ENCODE results near the gene KDM5A.

Gene KDM5A

DNA sequence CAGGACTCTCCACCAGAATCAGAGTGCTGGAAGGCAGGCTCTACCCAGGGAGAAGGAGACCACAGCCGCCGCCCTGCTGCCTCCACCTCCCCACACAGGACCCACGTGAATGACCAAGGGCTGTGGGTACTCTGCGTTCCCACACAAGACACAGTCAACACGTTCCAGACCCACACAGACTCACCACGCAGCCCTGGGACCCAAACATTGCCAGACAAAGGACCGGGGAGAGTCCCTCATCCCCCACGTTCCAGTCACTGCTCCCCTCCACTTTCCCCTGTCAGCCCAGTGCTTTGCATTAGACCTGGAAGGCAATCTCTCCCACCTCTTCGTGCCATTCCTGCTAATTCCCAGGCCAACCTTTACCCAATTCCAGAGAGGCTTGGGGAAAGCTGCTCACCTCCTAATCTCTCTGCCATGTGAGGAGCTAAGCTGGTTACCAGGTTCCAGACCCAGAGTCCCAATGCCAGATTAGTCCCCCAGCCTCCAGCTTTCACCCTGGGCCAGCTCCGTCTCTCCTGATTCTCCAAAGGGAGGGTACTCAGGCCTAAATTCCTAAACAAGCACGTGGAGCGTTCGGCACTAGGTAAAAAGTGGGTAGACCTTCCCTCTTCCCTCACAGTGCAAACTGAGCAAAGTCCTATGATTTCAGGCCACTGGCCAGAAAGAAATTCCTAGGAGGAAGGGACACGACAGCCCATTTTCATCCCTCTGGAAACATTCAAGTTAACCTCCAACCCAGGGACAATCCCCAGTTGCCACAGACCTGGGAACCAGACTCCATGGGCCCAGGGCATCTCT, 131.4 kb downstream of the KDM5A start:
- CTCF ChIA-PET, result interaction anchor here (1.5 kb wide), 1 partner anchor 16 kb away, joined by 4 read pairs; no protein-coding TSS in a partner anchor
- TF ChIP-seq, protein P1, sequence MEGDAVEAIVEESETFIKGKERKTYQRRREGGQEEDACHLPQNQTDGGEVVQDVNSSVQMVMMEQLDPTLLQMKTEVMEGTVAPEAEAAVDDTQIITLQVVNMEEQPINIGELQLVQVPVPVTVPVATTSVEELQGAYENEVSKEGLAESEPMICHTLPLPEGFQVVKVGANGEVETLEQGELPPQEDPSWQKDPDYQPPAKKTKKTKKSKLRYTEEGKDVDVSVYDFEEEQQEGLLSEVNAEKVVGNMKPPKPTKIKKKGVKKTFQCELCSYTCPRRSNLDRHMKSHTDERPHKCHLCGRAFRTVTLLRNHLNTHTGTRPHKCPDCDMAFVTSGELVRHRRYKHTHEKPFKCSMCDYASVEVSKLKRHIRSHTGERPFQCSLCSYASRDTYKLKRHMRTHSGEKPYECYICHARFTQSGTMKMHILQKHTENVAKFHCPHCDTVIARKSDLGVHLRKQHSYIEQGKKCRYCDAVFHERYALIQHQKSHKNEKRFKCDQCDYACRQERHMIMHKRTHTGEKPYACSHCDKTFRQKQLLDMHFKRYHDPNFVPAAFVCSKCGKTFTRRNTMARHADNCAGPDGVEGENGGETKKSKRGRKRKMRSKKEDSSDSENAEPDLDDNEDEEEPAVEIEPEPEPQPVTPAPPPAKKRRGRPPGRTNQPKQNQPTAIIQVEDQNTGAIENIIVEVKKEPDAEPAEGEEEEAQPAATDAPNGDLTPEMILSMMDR (IDR thresholded peaks at IDR 0.05; ENCODE audit: control extremely low read depth, extremely low read depth, low read depth, missing control alignments), result no peak
- POLR2A ChIA-PET, result no interaction called here
- DNase-seq (ENCODE audit: extremely low spot score), result no peak

DNA sequence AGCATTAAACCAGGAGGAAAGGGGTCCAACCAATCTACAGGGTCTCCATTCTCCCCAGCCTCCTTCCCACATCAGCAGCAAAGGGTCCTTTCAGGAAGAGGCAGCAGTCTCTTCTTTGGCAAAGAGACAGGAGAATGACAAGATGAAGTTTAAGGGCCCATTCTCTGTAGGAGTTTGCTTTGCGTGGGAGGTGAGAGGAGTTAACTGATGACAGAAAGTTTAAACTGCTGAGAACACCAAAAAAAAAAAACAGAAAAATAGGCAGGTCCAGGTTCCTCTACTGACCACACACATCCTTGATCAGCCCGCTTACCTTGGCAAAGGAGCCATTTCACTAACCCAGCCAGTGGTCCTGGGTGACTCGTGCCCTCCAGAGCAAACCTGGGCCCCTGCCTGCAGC, 132.2 kb downstream of the KDM5A start:
- DNase-seq (ENCODE audit: extremely low spot score), result no peak
- POLR2A ChIA-PET, result no interaction called here
- CTCF ChIA-PET, result no interaction called here
- TF ChIP-seq, protein P1 (IDR thresholded peaks at IDR 0.05; ENCODE audit: control extremely low read depth, extremely low read depth, low read depth, missing control alignments), result no peak

DNA sequence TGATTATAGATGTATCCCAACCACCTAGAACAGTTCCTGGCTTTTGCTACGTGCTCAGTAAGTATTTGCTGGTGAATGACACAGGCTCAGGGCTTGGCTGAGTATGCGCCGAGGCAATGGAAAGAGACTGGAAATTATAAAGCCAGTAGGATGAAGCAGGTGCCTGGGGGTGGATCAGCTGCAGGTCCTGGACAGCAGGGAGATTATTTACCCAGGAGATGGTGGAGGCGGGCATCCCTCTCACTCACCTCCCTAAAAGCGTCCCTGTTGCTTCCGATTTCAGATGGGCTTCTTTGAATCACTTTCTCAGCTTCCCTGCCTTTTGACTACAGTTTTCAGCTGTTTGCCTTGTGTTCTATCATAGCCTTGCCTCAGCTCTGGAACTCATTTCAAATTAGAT, 132.9 kb downstream of the KDM5A start:
- POLR2A ChIA-PET, result no interaction called here
- TF ChIP-seq, protein P1 (IDR thresholded peaks at IDR 0.05; ENCODE audit: control extremely low read depth, extremely low read depth, low read depth, missing control alignments), result no peak
- CTCF ChIA-PET, result interaction anchor here (0.6 to 1.8 kb wide), 2 partner anchors 9 to 41 kb away, joined by 3 to 5 read pairs; no protein-coding TSS in a partner anchor
- no peak for DNase-seq (ENCODE audit: extremely low spot score)

DNA sequence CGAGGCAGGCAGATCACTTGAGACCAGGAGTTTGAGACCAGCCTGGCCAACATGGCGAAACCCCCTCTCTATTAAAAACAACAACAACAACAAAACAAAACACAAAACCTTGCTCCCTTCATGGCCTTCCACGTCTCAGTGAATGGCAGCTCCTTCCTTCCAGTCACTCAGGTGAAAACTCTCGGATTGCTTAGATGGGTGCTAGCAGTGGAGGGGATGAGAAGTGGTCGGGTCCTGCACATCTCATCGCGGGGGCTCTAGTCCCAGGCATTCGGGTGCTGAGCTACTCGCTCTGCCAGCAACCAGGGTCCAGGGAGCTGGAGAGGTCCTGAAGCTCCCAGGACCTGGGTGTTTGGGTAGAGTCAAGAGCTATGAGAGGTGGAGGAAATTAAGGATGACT, 134.2 kb downstream of the KDM5A start:
- ChIA-PET CTCF (interaction anchor here (1.8 kb wide), 1 partner anchor 8 kb away, joined by 5 read pairs; no protein-coding TSS in a partner anchor), POLR2A (no interaction called here)
- DNase-seq (ENCODE audit: extremely low spot score), result no peak
- TF ChIP-seq, protein P1 (IDR thresholded peaks at IDR 0.05; ENCODE audit: control extremely low read depth, extremely low read depth, low read depth, missing control alignments), result no peak

DNA sequence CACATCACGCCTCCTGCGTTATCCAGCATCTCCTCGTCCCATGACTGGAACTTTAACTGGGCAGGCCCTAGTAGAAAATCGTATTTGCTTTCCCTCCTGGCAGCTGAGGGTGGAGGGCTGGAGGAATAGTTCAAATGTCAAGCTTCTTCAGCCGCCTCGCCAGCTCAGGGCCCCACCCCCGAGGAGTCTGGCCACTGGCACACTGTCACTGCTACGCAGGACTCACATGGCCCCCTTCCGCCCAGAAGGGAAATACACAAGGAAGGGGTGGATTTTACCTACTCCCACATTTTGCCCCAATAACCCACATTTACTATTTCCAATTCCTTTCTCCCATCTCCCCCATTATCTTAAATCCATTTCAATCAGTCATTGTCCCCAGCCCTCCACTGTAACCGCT, 135.1 kb downstream of the KDM5A start:
- POLR2A ChIA-PET, result no interaction called here
- CTCF ChIA-PET, result no interaction called here
- TF ChIP-seq, protein P1 (IDR thresholded peaks at IDR 0.05; ENCODE audit: control extremely low read depth, extremely low read depth, low read depth, missing control alignments), result no peak
- DNase-seq (ENCODE audit: extremely low spot score), result no peak

DNA sequence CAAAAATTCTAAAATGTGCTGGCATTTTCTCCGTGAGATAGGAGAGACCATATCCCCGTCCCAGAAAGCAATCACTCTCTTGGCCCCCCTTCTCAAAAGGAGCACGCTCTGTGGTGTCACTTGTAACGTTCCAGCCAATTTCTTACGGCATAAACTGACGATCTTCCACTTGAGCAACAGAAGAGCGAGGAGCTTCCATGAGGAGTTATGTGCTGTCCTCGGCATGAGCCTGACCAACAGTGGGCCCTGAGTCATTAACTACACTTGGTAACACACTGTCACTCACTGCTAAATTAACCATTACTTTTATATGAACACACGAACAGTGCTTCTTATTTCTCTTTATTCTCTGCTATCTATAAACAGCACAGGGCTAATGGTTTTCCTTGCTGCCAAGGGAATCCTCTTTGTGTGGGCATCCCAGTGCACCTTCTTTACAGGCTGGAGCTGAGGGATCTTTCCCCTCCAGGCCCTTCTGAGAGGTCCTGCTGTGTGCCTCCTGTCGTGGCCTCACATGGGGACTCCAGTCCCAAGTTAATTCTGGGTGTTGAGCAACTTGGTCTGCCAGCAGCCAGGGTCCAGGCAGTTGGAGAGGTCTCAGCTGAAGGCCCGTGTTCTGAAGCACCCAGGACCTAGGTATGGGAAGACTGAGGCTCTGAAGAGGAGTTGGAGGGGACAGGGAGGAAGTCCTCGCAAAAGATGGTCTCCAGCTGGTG, 135.8 kb downstream of the KDM5A start:
- DNase-seq (ENCODE audit: extremely low spot score), result no peak
- CTCF ChIA-PET, result no interaction called here
- TF ChIP-seq, protein P1 (IDR thresholded peaks at IDR 0.05; ENCODE audit: control extremely low read depth, extremely low read depth, low read depth, missing control alignments), result no peak
- POLR2A ChIA-PET, result no interaction called here
